Tibial nerve (tissue), 3 donors: ENCODE results near the gene NECAP2.

Source experiments
- CTCF ChIP-seq, 5 experiments: fragments of 200-600 bp in 3 of 5; fragments of 450-650 bp in 2 of 5; sonication (generic) in 3 of 5; IDR thresholded peaks; one replicate each; pipeline ENCODE4 v1.5.1; 2016 to 2019; ENCODE audit warnings: antibody characterized with exemption in 5 of 5, mild to moderate bottlenecking in 3 of 5, moderate library complexity in 2 of 5
- POLR2A ChIP-seq, 2 donors: fragments of 450-650 bp; IDR thresholded peaks; one replicate each; pipeline ENCODE4 v1.6.1; 2017; ENCODE audit warnings: antibody characterized with exemption in 2 of 2, mild to moderate bottlenecking in 2 of 2, moderate library complexity in 2 of 2

GRCh38 chr1:16393570-16394521, 46.7 kb upstream of the NECAP2 start:
- TF ChIP-seq CTCF (IDR thresholded peaks at IDR 0.05) (no peak), POLR2A (IDR thresholded peaks at IDR 0.05) (no peak)
